ENCODE measurements around the gene VPS13D. TPM values are rescaled to one million over a fixed set of nuclear protein-coding genes. Genes with fewer than 3 reads are reported as not detected.

The VPS13D gene
- total RNA-seq, 2 donors from 2014 or later = 54.0 to 63.3 TPM

GRCh38 chr1:12206792-12207424 lies 22.9 kb upstream of the VPS13D start:
- TF ChIP-seq CTCF (IDR thresholded peaks at IDR 0.05) = no peak
- no peak for TF ChIP-seq POLR2A (IDR thresholded peaks at IDR 0.05)
- intact Hi-C loops (cut with DNase I) = no loop called here
- H3K9me3 ChIP-seq = no peaks in the 10 kb centered on the region
- no peak overlapping the region for H3K4me3 ChIP-seq
- no peak overlapping the region for H3K27ac ChIP-seq
- H3K27me3 ChIP-seq = no peaks in the 10 kb centered on the region
- H3K4me1 ChIP-seq = no peaks in the 10 kb centered on the region
- ATAC-seq (no peak), DNase-seq (no peak)
- WGBS, 2 donors = 60 to 63% methylated on average over 8 to 17 of the region's 17 CpGs
- H3K36me3 ChIP-seq (replicated peaks in 1 of 2; ENCODE audit: insufficient read depth in 1 of 2, low read depth in 2 of 2) = no peaks in the 10 kb centered on the region

- Histone ChIP-seq H3K9me3 (no peaks in the 10 kb centered on the region), H3K27ac (no peak overlapping the region), H3K4me3 (no peak overlapping the region), H3K4me1 (no peaks in the 10 kb centered on the region), H3K27me3 (no peaks in the 10 kb centered on the region), H3K36me3 (replicated peaks in 1 of 2; ENCODE audit: insufficient read depth in 1 of 2, low read depth in 2 of 2) (no peaks in the 10 kb centered on the region)
- WGBS, 2 donors = 41 to 44% methylated on average over 6 of the region's 6 CpGs
- intact Hi-C loops (cut with DNase I) = no loop called here
- no peak for ATAC-seq
- DNase-seq = no peak
- TF ChIP-seq POLR2A (IDR thresholded peaks at IDR 0.05) (no peak), CTCF (IDR thresholded peaks at IDR 0.05) (no peak)
Measured at GRCh38 chr1:12208271-12208670, 21.6 kb upstream of the VPS13D start.

GRCh38 chr1:12208764-12209494 lies 20.9 kb upstream of the VPS13D start:
- 11 to 21% methylated on average over 7 to 14 of the region's 14 CpGs for WGBS, 2 donors
- DNase-seq = peak; percentile 84 to 92 (median 86)
- Histone ChIP-seq H3K36me3 (replicated peaks in 1 of 2; ENCODE audit: insufficient read depth in 1 of 2, low read depth in 2 of 2) (no peaks in the 10 kb centered on the region), H3K4me3 (no peak overlapping the region), H3K27ac (no peak overlapping the region), H3K9me3 (no peaks in the 10 kb centered on the region), H3K27me3 (no peaks in the 10 kb centered on the region), H3K4me1 (no peaks in the 10 kb centered on the region)
- TF ChIP-seq POLR2A (IDR thresholded peaks at IDR 0.05) (no peak), CTCF (IDR thresholded peaks at IDR 0.05) (peak; percentile 76 to 91 (median 86))
- intact Hi-C loops (cut with DNase I) = no loop called here
- peak; percentile 86 for ATAC-seq

- intact Hi-C loops (cut with DNase I) = no loop called here
- no peak for ATAC-seq
Measured at GRCh38 chr1:12209495-12209832, 20.4 kb upstream of the VPS13D start.

More at GRCh38 chr1:12209495-12209832, 20.4 kb upstream of the VPS13D start:
- no peak overlapping the region for H3K4me3 ChIP-seq
- 50 to 57% methylated on average over 1 to 3 of the region's 3 CpGs for WGBS, 2 donors
- H3K9me3 ChIP-seq = no peaks in the 10 kb centered on the region
- no peaks in the 10 kb centered on the region for H3K27me3 ChIP-seq
- DNase-seq = no peak
- H3K27ac ChIP-seq = no peak overlapping the region
- H3K4me1 ChIP-seq = no peaks in the 10 kb centered on the region
- no peaks in the 10 kb centered on the region for H3K36me3 ChIP-seq (replicated peaks in 1 of 2; ENCODE audit: insufficient read depth in 1 of 2, low read depth in 2 of 2)
- no peak for TF ChIP-seq CTCF (IDR thresholded peaks at IDR 0.05)

Measured in body of pancreas (tissue), 4 donors.